GM19025 (cell line): ENCODE measurements around the gene HENMT1.
"Not testable (repeated sequence)": the region's sequence is repeated elsewhere in the genome, so short reads cannot be mapped to it uniquely, and the experiment has no call there.

Experiments
- ATAC-seq: cut with Tn5 transposase; IDR thresholded peaks from one replicate; pipeline ENCODE4 v1.9.1; 2021; ENCODE audit warnings: mild to moderate bottlenecking, low read depth, moderate library complexity; ENCODE audit not compliant: unreplicated experiment

The HENMT1 gene

DNA sequence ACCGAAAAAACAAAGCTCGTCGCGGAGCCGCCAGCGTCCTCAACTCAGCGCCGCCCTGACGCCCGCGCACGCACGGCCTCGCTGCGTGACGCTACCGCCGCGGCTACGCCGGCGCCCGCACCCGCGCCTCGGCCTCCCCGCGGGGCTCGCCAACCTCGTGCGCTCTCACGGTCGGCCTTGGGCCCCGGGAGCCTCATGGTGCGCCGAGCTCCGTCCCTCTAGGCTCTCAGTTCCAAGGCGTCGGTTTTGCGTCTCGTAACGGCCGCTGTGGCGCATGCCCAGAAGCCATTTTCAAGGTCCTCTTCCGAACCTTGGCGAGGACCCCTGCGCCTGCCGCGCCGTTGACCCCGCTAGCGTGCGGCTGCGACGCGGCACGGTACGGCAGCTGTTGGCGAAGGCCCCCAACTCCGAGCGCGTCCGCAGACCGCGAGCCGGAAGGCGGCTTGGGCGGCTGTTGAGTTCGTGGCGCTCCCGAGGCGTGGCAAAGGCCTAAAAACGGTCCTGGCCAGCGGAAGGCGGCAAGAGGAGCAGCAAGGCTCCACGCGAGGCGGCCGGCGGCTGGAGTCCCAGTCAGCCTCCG lies at the start of gene HENMT1:
Gene HENMT1, minus strand, starts transcription at position 64 of the 580 bp plus-strand sequence. CDS start 1,209 bp downstream, outside the sequence.
- peak; percentile 85 for ATAC-seq

- ATAC-seq = no peak
These were observed 48.1 kb upstream of the HENMT1 start for GRCh38 chr1:108708691-108709660.

DNA sequence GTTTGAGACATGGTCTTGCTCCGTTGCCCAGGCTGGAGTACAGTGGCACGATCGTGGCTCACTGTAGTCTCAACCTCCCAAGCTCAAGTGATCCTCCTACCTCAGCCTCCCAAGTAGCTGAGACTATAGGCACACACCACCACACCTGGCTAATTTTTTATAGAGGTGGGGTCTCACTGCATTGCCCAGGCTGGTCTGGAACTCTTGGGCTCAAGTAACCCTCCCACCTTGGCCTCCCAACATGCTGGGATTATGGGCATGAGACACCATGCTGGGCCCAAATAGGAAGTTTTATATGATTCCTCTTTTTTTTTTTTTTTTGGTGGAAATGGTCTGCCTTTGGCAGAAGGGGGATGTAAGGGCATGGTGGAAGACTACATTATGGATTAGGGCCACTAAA lies 45.8 kb upstream of the HENMT1 start:
- no peak for ATAC-seq

- no peak for ATAC-seq
These were observed 43.6 kb upstream of the HENMT1 start for GRCh38 chr1:108704496-108704895.

DNA sequence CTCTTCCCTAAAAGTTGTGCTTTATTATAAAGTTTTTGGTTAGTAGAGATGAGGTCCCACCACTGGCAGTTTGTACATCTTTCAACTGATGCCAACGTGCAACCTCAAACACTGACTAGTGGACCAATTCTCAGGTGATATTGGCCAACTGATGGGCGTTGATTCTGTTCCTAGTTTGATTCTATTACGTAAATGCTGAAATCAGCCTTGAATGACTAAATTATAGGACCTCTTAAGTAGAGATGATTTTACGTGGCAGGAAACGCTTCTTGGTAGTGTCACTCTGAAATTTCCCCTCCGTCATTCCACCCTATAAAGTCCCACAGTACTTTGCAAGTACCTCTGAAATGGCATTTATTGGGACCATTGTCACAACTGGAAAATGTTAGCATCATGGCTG lies 43.0 kb upstream of the HENMT1 start:
- ATAC-seq = no peak

DNA sequence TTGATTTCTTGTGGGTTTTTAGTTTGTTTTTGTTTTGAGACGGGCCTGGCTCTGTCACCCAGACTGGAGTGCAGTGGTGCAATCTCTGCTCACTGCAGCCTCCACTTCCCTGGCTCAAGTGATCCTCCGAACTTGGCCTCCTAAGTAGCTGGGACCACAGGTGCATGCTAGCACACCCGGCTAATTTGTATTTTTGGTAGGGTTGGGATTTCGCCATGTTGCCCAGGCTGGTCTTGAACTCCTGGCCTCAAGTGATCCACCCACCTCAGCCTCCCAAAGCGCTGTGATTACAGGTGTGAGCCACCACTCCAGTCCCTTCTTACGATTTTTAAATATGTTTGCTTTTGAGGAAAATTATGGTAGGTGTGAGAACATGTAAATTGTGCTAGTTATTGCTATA lies 41.2 kb upstream of the HENMT1 start:
- ATAC-seq = not testable (repeated sequence)

GRCh38 chr1:108701176-108701849 lies 40.4 kb upstream of the HENMT1 start:
- no peak for ATAC-seq

GRCh38 chr1:108699375-108700332 lies 38.8 kb upstream of the HENMT1 start:
- ATAC-seq = no peak

DNA sequence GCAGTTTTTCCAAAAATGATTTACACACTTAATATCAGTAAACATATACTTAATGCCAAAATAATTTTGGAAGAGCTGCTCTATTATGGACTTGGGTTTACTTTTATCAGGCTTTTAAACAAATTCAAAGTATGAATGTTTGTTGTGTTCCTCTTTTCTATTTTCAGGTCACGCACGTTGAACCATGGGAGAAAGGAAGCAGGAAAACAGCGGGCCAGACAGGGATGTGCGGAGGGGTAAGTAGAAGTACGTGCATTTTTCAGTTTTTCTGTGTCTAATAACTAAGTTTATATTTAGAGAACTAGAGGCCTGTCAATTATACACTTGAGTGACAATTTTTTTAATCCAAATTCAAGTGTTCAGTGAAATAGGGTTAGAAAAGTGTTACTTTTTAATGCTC lies 34.6 kb upstream of the HENMT1 start:
- no peak for ATAC-seq

DNA sequence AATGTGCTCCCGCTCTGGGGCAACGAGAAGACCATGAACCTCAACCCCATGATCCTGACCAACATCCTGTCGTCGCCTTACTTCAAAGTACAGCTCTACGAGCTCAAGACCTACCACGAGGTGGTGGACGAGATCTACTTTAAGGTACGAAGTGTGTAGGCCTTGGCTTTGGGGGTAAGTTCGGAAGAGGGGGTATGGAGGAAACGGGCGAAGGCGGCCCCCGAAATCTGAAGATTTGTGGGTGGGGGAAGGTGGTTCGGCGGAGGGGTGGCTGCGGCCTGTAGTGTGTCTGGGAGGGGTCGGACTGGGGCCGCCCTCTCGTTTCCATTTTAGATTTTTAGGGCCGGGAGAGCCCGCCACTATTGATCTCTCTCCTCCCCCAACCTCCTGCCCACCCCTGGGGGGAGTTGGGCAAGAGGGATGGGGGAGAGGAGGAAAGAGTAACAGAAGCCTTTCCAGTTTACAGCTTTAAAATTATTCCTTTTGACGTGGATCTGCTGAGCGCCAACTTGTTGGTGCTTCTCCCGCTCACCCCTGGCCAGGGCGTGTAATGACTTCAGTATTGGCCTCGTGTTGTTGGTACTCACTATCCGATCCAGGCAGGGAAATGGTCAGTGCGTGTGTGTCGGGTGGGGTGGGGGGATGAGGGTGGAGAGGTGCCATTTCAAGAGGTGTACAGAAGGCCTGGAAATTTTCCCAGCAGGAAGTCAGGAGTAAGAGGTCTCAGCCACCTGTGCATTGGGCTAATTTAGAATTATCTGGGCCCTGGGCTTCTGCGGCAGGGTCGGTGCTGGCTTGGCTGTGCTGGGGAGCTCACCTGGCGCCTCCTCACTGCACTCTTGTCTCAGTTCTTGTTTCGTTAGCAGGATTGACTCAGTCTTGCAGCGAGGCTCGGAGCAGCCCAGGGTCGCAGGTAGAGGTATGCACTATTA lies 32.1 kb upstream of the HENMT1 start:
- ATAC-seq = peak; percentile 48

DNA sequence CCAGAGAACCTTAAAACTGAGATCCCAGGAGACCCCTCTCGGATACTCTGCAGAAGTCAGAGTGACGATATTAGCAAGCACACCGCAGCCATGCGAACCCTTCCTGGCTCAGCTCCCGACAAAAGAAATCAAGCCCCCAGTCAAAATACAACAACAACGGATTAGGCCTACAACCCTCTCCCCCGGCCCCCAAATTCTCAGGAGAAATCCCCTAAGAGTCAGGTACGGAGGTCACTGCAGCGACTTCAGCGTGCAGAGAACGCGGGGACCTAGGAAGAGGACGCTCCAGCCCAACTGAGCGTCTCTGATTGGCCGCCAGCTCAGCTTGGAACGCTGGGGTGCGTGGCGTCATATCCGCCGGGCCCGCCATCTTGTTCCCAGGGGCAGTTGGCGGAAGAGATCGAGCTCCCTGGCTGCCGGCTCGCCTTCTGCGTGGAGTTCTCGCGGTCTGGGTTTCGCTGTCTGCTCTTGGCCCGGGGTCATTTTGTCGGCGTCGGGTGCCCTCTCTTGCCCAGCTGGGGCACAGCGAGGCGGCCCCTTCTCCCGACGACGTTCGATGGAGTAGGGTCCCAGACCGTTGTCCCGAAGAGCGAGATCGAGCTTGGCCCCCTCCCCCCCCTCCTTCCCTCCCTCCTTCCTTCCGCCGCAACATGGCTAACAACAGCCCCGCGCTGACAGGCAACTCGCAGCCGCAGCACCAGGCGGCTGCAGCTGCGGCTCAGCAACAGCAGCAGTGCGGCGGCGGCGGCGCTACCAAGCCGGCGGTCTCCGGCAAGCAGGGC lies 31.2 kb upstream of the HENMT1 start, which contains the start of gene PRPF38B:
Gene PRPF38B, plus strand, starts transcription at position 369 of the 782 bp plus-strand sequence. Its CDS starts 282 bp downstream, at position 651.
- ATAC-seq = peak; percentile 93

DNA sequence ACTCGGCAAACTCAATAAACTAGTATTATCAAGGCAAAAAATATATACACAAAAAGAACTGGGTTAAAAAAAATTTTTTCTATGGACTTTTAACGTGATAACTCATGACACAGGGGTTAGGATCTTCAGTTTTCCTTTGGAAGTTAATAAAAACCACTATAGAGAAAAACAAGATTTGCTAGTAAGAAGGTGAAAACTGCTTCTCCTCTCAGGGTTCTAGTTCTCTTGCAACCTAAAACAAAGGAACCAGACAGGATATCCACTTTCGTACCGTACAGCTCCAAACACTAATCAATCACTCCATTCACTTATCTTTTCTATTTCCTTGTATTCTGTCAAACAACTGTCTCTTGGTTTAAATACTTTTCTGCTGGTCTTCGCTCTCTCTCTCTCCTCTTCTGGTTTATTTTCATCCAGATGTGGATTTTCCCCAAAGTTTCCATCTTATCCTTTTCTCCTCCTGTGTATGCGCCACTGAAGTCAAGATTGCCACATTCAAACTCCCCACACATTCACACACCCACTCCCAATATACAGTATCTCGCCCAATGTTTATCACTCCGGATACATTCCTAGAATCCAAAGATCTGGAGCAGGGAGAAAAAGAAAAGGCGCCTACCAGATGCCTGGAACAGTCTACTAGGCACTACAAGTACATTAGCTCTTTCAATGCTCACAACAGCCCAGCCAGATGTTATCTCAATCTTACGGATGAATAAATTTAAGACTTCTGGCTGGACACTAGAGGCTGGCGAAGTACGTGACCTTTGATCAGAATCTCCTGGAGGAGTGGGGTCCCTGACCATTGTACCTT lies 30.4 kb upstream of the HENMT1 start:
- ATAC-seq = no peak

GRCh38 chr1:108686614-108687313 lies 25.9 kb upstream of the HENMT1 start:
- ATAC-seq = no peak

GRCh38 chr1:108685529-108685928 lies 24.6 kb upstream of the HENMT1 start:
- no peak for ATAC-seq

DNA sequence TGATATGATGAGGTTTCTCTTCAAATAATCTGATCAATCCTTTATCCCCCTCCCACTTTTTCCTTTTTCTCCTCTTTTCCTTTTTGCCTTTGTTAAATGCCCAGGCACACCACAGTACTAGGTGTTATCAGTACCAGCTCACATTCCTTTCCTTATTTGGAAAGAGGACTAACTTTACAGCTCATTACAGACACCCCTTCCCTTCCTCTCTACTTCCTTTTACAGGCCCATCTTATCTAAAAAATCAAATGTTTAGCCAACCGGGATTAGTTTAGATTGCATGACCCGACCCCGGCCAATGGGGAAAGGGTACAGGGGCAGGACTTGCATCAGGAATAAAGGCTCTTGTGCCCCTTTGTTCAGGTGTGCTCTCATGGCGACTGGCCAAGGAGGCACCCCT lies 20.8 kb upstream of the HENMT1 start:
- not testable (repeated sequence) for ATAC-seq

DNA sequence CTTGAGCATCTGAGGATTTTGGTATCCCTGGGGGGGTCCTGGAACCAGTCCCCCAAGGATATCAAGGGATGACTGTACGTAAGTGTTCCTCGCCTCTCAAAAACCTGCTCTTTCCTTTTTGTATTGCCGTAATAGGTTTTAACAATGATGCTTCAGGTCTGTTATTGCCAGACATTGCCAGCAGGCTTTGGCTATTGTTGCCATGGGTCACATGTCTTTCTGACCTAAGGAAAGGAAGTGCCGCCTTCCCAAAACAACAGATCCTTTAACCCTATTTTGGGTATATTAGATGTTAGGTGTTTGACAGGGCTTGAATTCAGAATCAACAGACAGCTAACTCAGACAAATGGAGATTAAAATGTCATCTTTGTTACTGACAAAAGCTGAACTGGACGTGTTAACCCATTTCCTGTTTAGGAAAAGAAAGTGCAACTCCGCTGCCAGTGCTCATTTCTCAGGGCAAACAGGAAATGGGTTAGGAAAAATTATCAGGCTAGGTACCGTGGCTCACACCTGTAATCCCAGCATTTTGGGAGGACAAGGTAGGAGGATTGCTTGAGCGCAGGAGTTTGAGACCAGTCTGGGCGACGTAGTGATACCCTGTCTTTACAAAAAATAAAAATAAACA lies 18.8 kb upstream of the HENMT1 start:
- no peak for ATAC-seq
